GM12873 (cell line): ENCODE results near the gene KCP.

Experiments
- CTCF ChIP-seq: IDR thresholded peaks from 2 replicates; pipeline ENCODE4 v1.5.1; 2012; ENCODE audit warnings: low read depth, mild to moderate bottlenecking, moderate library complexity, low read length, control low read depth; ENCODE audit not compliant: insufficient read depth; ENCODE audit errors: missing control alignments

KCP gene

GRCh38 chr7:128941323-128941890 is 30.9 kb upstream of the KCP start:
- TF ChIP-seq CTCF, result no peak

- no peak for TF ChIP-seq CTCF
Observed at GRCh38 chr7:128940494-128941322, 30.2 kb upstream of the KCP start.

- TF ChIP-seq CTCF, result no peak
Observed at GRCh38 chr7:128939861-128940410, 29.4 kb upstream of the KCP start.

GRCh38 chr7:128939075-128939860 is 28.8 kb upstream of the KCP start:
- TF ChIP-seq CTCF, result no peak

GRCh38 chr7:128938544-128939074 is 28.1 kb upstream of the KCP start:
- TF ChIP-seq CTCF, result no peak

GRCh38 chr7:128937647-128938543 is 27.4 kb upstream of the KCP start, which contains the start of gene IRF5:
Gene IRF5 (plus strand): TSS chr7:128937927. CDS start chr7:128942082, 4,155 bp downstream.
- TF ChIP-seq CTCF, result no peak
